Chondrocyte (in vitro differentiated cells): ENCODE data around the gene VAPA. TPM values are rescaled to one million over a fixed set of nuclear protein-coding genes. Genes with fewer than 3 reads are reported as not detected.

ENCODE experiments used
- DNase-seq: peaks from one replicate; pipeline ENCODE4 v3.0.0; 2021; ENCODE audit warnings: mixed read lengths, low spot score
- H3K27ac Mint-ChIP-seq: one replicate; pipeline ENCODE4 v1.8.0; 2021; ENCODE audit warnings: mild to moderate bottlenecking, moderate library complexity, mixed read lengths; ENCODE audit not compliant: unreplicated experiment
- H3K27me3 Mint-ChIP-seq: 2 replicates; pipeline ENCODE4 v1.8.0; 2021; ENCODE audit warnings: low read depth, mixed read lengths
- H3K36me3 Mint-ChIP-seq: 2 replicates; pipeline ENCODE4 v1.8.0; 2021; ENCODE audit warnings: low read depth, mixed read lengths
- H3K4me1 Mint-ChIP-seq: 2 replicates; pipeline ENCODE4 v1.8.0; 2021; ENCODE audit warnings: low read depth, mild to moderate bottlenecking, mixed read lengths
- H3K4me3 Mint-ChIP-seq: one replicate; pipeline ENCODE4 v1.8.0; 2021; ENCODE audit warnings: mild to moderate bottlenecking, moderate library complexity, mixed read lengths; ENCODE audit not compliant: unreplicated experiment
- H3K9me3 Mint-ChIP-seq: 2 replicates; pipeline ENCODE4 v1.8.0; 2021; ENCODE audit warnings: low read depth, mixed read lengths
- total RNA-seq: library from RNA; stranded (reverse); gene quantifications from 3 replicates; pipeline ENCODE4 v1.2.1, GENCODE V29; 2021
- TF ChIP-seq, protein P1 (sequence below): fragments of 200-600 bp; sonication (generic); IDR thresholded peaks from 2 replicates; pipeline ENCODE4 v1.5.0; 2021; ENCODE audit warnings: antibody characterized with exemption, mild to moderate bottlenecking, moderate library complexity

VAPA gene
- total RNA-seq, 1 donor from 2014 or later, result 143 TPM

GRCh38 chr18:9931678-9932077 is 17.9 kb downstream of the VAPA start:
- Mint-ChIP-seq H3K36me3 (peaks cover 9% of the 10 kb centered on the region), H3K9me3 (no peaks in the 10 kb centered on the region), H3K4me3 (no peak overlapping the region), H3K27ac (no peak overlapping the region), H3K4me1 (peaks cover 52% of the 10 kb centered on the region), H3K27me3 (no peaks in the 10 kb centered on the region)
- TF ChIP-seq, protein P1, sequence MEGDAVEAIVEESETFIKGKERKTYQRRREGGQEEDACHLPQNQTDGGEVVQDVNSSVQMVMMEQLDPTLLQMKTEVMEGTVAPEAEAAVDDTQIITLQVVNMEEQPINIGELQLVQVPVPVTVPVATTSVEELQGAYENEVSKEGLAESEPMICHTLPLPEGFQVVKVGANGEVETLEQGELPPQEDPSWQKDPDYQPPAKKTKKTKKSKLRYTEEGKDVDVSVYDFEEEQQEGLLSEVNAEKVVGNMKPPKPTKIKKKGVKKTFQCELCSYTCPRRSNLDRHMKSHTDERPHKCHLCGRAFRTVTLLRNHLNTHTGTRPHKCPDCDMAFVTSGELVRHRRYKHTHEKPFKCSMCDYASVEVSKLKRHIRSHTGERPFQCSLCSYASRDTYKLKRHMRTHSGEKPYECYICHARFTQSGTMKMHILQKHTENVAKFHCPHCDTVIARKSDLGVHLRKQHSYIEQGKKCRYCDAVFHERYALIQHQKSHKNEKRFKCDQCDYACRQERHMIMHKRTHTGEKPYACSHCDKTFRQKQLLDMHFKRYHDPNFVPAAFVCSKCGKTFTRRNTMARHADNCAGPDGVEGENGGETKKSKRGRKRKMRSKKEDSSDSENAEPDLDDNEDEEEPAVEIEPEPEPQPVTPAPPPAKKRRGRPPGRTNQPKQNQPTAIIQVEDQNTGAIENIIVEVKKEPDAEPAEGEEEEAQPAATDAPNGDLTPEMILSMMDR, result no peak
- DNase-seq, result no peak

- Mint-ChIP-seq H3K4me1 (peaks cover 33% of the 10 kb centered on the region), H3K27ac (peak overlapping the region; percentile 43), H3K4me3 (no peak overlapping the region), H3K36me3 (peaks cover 15% of the 10 kb centered on the region), H3K9me3 (no peaks in the 10 kb centered on the region), H3K27me3 (no peaks in the 10 kb centered on the region)
- TF ChIP-seq, protein P1, result no peak
- no peak for DNase-seq
Measured at GRCh38 chr18:9933865-9934264, 20.0 kb downstream of the VAPA start.

- DNase-seq, result no peak
- TF ChIP-seq, protein P1, result no peak
- Mint-ChIP-seq H3K36me3 (peaks cover 15% of the 10 kb centered on the region), H3K4me3 (no peak overlapping the region), H3K9me3 (no peaks in the 10 kb centered on the region), H3K27me3 (no peaks in the 10 kb centered on the region), H3K27ac (peak overlapping the region; percentile 43), H3K4me1 (peaks cover 29% of the 10 kb centered on the region)
Measured at GRCh38 chr18:9934274-9934673, 20.5 kb downstream of the VAPA start.

DNA sequence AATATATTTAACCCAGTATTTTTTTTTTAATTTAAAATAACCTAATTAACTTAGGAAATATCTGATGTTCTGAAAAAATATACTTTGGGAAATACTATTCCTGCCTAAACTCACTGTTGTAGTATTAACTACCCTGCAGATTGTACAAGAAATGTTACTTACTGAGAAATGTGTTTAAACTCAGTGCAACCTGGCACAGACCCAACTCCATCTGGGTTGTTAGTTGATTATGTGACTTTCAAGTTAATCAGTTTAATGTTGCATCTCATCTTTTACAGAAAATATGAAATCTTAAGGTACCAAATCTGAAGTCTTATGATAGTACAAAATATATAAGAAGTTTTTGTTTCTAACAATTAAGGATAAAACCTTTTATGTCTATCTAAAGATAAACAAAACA is 27.3 kb downstream of the VAPA start:
- no peak overlapping the region for H3K27ac Mint-ChIP-seq
- H3K27me3 Mint-ChIP-seq, result no peaks in the 10 kb centered on the region
- peaks cover 32% of the 10 kb centered on the region for H3K36me3 Mint-ChIP-seq
- TF ChIP-seq, protein P1, result no peak
- no peaks in the 10 kb centered on the region for H3K4me1 Mint-ChIP-seq
- H3K4me3 Mint-ChIP-seq, result no peak overlapping the region
- DNase-seq, result no peak
- H3K9me3 Mint-ChIP-seq, result no peaks in the 10 kb centered on the region

- TF ChIP-seq, protein P1, result no peak
- H3K4me1 Mint-ChIP-seq, result no peaks in the 10 kb centered on the region
- H3K36me3 Mint-ChIP-seq, result peaks cover 33% of the 10 kb centered on the region
Measured at GRCh38 chr18:9941660-9942059, 27.8 kb downstream of the VAPA start.

More at GRCh38 chr18:9941660-9942059, 27.8 kb downstream of the VAPA start:
- no peaks in the 10 kb centered on the region for H3K27me3 Mint-ChIP-seq
- H3K9me3 Mint-ChIP-seq, result no peaks in the 10 kb centered on the region
- no peak overlapping the region for H3K27ac Mint-ChIP-seq
- DNase-seq, result no peak
- H3K4me3 Mint-ChIP-seq, result no peak overlapping the region
